Left colon (tissue), 2 donors: ENCODE measurements around the gene HLA-C. TPM values are rescaled to one million over a fixed set of nuclear protein-coding genes. Genes with fewer than 3 reads are reported as not detected.

Source experiments
- ATAC-seq: fragments of 200-7000 bp; cut with Tn5 transposase; one replicate; pipeline ENCODE4 v1.9.1; 2020; ENCODE audit warnings: mild to moderate bottlenecking, moderate library complexity
- DNase-seq, 2 donors: peaks; one replicate each; pipeline ENCODE4 v3.0.0-alpha.2; 2020
- intact Hi-C, 2 donors: fragments of 100-400 bp; cut with DNase I in 1 of 2; cut with micrococcal nuclease in 1 of 2; formaldehyde crosslinking; loops; one replicate each; pipeline versions ENCODE4 v1.11.2 to v1.14.0; 2022; cut with DNase I, micrococcal nuclease
- total RNA-seq, 2 donors: library from RNA; stranded (reverse); fragmentation: NEBNext Ultra II Directional; extraction: Animal tissue kit (Norgen Biotek cat#: 25700); gene quantifications; one replicate each; pipeline ENCODE4 v1.2.1, GENCODE V29; 2021
- donor health status: DM: no; HTN: no; CAD: no.
- donor health status: DM: yes; HTN: yes; CAD: no.

The HLA-C gene
- total RNA-seq, 2 donors from 2014 or later = 1,163 to 1,296 TPM

DNA sequence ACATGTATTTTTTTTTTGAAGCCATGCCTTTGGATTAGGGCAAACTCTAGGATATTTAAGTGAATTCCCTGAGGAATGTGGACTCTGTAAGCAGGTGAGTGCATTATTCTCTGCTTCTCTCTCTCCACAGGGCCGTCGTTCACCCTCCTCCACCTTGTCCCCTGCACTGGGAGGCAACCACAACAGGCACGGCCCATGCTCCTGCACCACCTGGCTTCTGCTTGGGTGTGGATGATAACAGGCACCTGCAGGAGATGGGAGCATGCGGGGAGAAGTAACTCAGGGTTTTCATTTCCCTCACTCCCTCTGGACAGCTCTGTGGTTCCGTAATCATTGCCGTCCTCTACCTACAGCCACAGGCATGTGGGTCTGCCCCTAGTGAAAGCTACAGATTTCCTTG is 43.4 kb downstream of the HLA-C start:
- intact Hi-C loops = no loop called here
- peak; percentile 90 for ATAC-seq
- DNase-seq = peak in 1 of 2 donors; percentile 36

DNA sequence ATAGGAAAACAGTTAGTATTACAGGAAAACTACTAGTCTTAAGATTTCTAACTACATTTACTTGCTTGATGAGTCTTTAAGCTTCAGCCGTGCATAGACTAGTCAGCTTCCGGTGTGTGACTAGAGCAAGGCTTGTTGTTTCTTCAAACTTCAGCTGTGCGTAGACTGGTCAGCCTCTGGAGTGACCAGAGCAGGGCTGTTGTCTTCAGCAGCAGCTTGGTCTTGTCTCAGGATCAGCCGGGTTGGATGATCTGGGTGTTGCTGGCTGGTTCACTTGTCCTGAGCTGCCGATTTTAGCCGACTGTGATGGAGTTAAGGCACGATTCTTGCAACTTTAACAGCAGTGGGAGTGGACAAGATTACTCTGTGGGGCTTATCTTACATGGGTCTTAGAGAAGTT is 44.7 kb downstream of the HLA-C start:
- intact Hi-C loops = no loop called here
- ATAC-seq (no peak), DNase-seq (no peak)

GRCh38 chr6:31225735-31226134 is 46.2 kb downstream of the HLA-C start:
- intact Hi-C loops = no loop called here
- DNase-seq = no peak
- peak; percentile 74 for ATAC-seq

DNA sequence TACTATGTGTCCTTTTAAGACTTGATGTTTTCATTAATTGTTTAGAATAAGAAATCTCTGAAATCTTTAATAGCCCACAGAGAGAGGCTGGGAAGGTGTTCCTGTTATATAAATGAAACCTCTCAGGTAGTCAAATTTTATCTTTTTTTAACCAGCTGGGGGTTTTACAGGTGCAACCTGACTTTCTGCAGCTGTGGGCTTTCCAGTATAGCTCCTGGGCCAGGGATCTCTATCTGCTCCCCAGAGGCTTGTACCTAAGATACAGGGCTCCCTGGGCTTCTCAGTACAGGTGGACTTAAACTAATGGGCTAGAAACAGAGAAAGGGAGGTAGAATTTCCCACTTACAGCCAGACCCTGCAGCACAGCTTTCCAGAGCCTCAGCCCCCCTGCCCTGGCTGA is 49.4 kb downstream of the HLA-C start:
- intact Hi-C loops = no loop called here
- DNase-seq (no peak), ATAC-seq (no peak)

Other genes starting within 250 kb of the HLA-C start
- gene C6orf15, start 159.5 kb downstream of the HLA-C start, total RNA-seq = not detected
- 1 to 10 TPM; 4.9 to 6.7 TPM for gene PSORS1C1, start 157.3 kb downstream of the HLA-C start, total RNA-seq
- not detected for gene CDSN, start 151.6 kb downstream of the HLA-C start, total RNA-seq
- gene PSORS1C2, start 133.0 kb downstream of the HLA-C start, total RNA-seq = not detected
- gene CCHCR1, start 114.3 kb downstream of the HLA-C start, total RNA-seq = 10 to 100 TPM; 24.3 to 39.0 TPM
- 1 to 10 TPM; 4.2 to 7.1 TPM for gene TCF19, start 113.5 kb downstream of the HLA-C start, total RNA-seq
- gene POU5F1, start 101.4 kb downstream of the HLA-C start, total RNA-seq = 1 to 10 TPM; 1.8 to 6.3 TPM
- 1,000 to 10,000 TPM; 1,508 to 2,239 TPM for gene HLA-B, start 85.1 kb upstream of the HLA-C start, total RNA-seq
- gene MICA, start 131.5 kb upstream of the HLA-C start, total RNA-seq = 10 to 100 TPM; 18.5 to 23.7 TPM
- 1 to 10 TPM; 1.2 to 1.3 TPM for gene MICB, start 226.1 kb upstream of the HLA-C start, total RNA-seq